SK-N-SH (cell line): Measurements from ENCODE around the gene PLTP. TPM values are rescaled to one million over a fixed set of nuclear protein-coding genes. Genes with fewer than 3 reads are reported as not detected.
A peak's percentile ranks its signal among the peaks of the same experiment; 100 is the strongest.

ENCODE experiments used
- CTCF ChIA-PET: fragments of 300-600, 350-600 bp; formaldehyde crosslinking; extraction: SDS; loops from one replicate; lab custom pipeline; 2021; lab: Yijun Ruan, JAX
- POLR2A ChIA-PET: fragments of 350-600 bp; sonication (Branson Sonifier 250); formaldehyde crosslinking; extraction: SDS; loops from one replicate; lab custom pipeline; 2020; ENCODE audit warnings: antibody characterized with exemption, inconsistent platforms; lab: Yijun Ruan, JAX
- DNase-seq: peaks from one replicate; pipeline ENCODE4 v3.0.0; 2012
- H2AFZ ChIP-seq: fragments of 200-600 bp; sonication (generic); 2 replicates; pipeline ENCODE4 v1.8.1; 2016; ENCODE audit warnings: antibody characterized with exemption, mild to moderate bottlenecking, low read depth
- H3F3A ChIP-seq: fragments of 200-600 bp; sonication (generic); replicated peaks from 2 replicates; pipeline ENCODE3; 2016; ENCODE audit warnings: antibody characterized with exemption, mild to moderate bottlenecking; ENCODE audit not compliant: insufficient read depth
- H3K27ac ChIP-seq, 2 experiments: fragments of 200-500 bp in 1 of 2; fragments of 200-600 bp in 1 of 2; sonication (Bioruptor generic) in 1 of 2; sonication (generic), shearing (Covaris generic) in 1 of 2; 2 replicates each; pipeline versions ENCODE4 v1.5.1 to v1.6.1; 2014 to 2016; ENCODE audit warnings: low read depth in 2 of 2, inconsistent platforms in 1 of 2, low read length in 1 of 2, mild to moderate bottlenecking in 1 of 2, mixed read lengths in 1 of 2
- H3K27me3 ChIP-seq: fragments of 200-600 bp; sonication (generic), shearing (Covaris generic); 2 replicates; pipeline ENCODE4 v1.6.1; 2016; ENCODE audit warnings: mixed run types; ENCODE audit not compliant: insufficient read depth
- H3K36me3 ChIP-seq, 2 experiments: fragments of 200-500 bp in 1 of 2; fragments of 200-600 bp in 1 of 2; sonication (Bioruptor generic) in 1 of 2; sonication (generic) in 1 of 2; replicated peaks in 1 of 2; 2 replicates each; pipeline versions ENCODE3 to v1.5.1; 2014 to 2016; ENCODE audit warnings: low read length in 1 of 2, mild to moderate bottlenecking in 1 of 2; ENCODE audit not compliant: insufficient read depth in 2 of 2, control insufficient read depth in 1 of 2
- H3K4me1 ChIP-seq, 2 experiments: fragments of 200-500 bp in 1 of 2; fragments of 200-600 bp in 1 of 2; sonication (Bioruptor generic) in 1 of 2; sonication (generic), shearing (Covaris generic) in 1 of 2; 2 replicates each; pipeline versions ENCODE4 v1.5.1 to v1.6.1; 2014 to 2016; ENCODE audit warnings: low read depth in 1 of 2, low read length in 1 of 2, mixed run types in 1 of 2; ENCODE audit not compliant: insufficient read depth in 2 of 2, control insufficient read depth in 1 of 2
- H3K4me2 ChIP-seq: fragments of 200-600 bp; sonication (generic), shearing (Covaris generic); 2 replicates; pipeline ENCODE4 v1.6.1; 2017; ENCODE audit warnings: mixed run types
- H3K4me3 ChIP-seq, 2 experiments: fragments of 200-500 bp in 1 of 2; fragments of 200-600 bp in 1 of 2; sonication (Bioruptor generic) in 1 of 2; sonication (generic), shearing (Covaris generic) in 1 of 2; 2 replicates each; pipeline versions ENCODE4 v1.5.1 to v1.8.1; 2014 to 2016; ENCODE audit warnings: low read depth in 2 of 2, inconsistent platforms in 1 of 2, low read length in 1 of 2, mild to moderate bottlenecking in 1 of 2, mixed read lengths in 1 of 2, moderate library complexity in 1 of 2
- H3K79me2 ChIP-seq: fragments of 200-600 bp; sonication (generic); 2 replicates; pipeline ENCODE4 v1.8.1; 2017; ENCODE audit warnings: mild to moderate bottlenecking; ENCODE audit not compliant: insufficient read depth
- H3K9ac ChIP-seq: fragments of 200-600 bp; sonication (generic); 2 replicates; pipeline ENCODE4 v1.6.1; 2017; ENCODE audit warnings: mixed run types
- H3K9me2 ChIP-seq: fragments of 200-600 bp; sonication (generic); 2 replicates; pipeline ENCODE4 v1.6.1; 2017; ENCODE audit warnings: mixed run types
- H3K9me3 ChIP-seq: fragments of 200-600 bp; sonication (generic); 2 replicates; pipeline ENCODE4 v1.6.1; 2017; ENCODE audit warnings: mixed run types, mild to moderate bottlenecking, moderate library complexity
- H4K20me1 ChIP-seq: fragments of 200-600 bp; sonication (generic); 2 replicates; pipeline ENCODE4 v1.6.1; 2017; ENCODE audit warnings: mild to moderate bottlenecking, mixed run types; ENCODE audit not compliant: insufficient read depth
- CTCF ChIP-seq: fragments of 200-600 bp; sonication (generic); IDR thresholded peaks from 2 replicates; pipeline ENCODE4 v1.6.1; 2017; ENCODE audit warnings: antibody characterized with exemption, mild to moderate bottlenecking, moderate library complexity
- EZH2phosphoT487 ChIP-seq: fragments of 200-600 bp; sonication (generic); IDR thresholded peaks from 2 replicates; pipeline ENCODE4 v1.6.1; 2017; ENCODE audit warnings: low read depth, mixed run types, mild to moderate bottlenecking, antibody characterized with exemption, moderate library complexity, borderline replicate concordance
- FOXJ3 ChIP-seq: sonication (generic); formaldehyde crosslinking; IDR thresholded peaks from 2 replicates; pipeline ENCODE4 v1.5.1; 2020; ENCODE audit warnings: mild to moderate bottlenecking, missing genetic modification reagents
- GABPA ChIP-seq: IDR thresholded peaks from 2 replicates; pipeline ENCODE4 v1.4.0; 2012; ENCODE audit warnings: low read depth, mild to moderate bottlenecking
- IRF3 ChIP-seq: fragments of 150-350 bp; IDR thresholded peaks from 2 replicates; pipeline ENCODE4 v1.6.1; 2016; ENCODE audit warnings: mild to moderate bottlenecking, low read depth, low read length
- JUND ChIP-seq: IDR thresholded peaks from 2 replicates; pipeline ENCODE4 v1.4.0; 2012
- NFIC ChIP-seq: IDR thresholded peaks from 2 replicates; pipeline ENCODE4 v1.4.0; 2012; ENCODE audit warnings: borderline replicate concordance
- RCOR1 ChIP-seq: fragments of 150-350 bp; IDR thresholded peaks from 2 replicates; pipeline ENCODE4 v1.6.1; 2017; ENCODE audit warnings: antibody characterized with exemption, low read length
- RXRA ChIP-seq: IDR thresholded peaks from 2 replicates; pipeline ENCODE4 v1.4.0; 2012; ENCODE audit warnings: low read depth, mild to moderate bottlenecking, borderline replicate concordance
- SMC3 ChIP-seq: IDR thresholded peaks from 2 replicates; pipeline ENCODE4 v1.6.1; 2012; ENCODE audit warnings: low read depth, low read length, improper control_type of control experiment
- TAF1 ChIP-seq: IDR thresholded peaks from 2 replicates; pipeline ENCODE4 v1.6.1; 2012; ENCODE audit warnings: low read depth, mild to moderate bottlenecking, low read length, moderate library complexity, borderline replicate concordance
- TCF12 ChIP-seq: IDR thresholded peaks from 2 replicates; pipeline ENCODE4 v1.4.0; 2012
- TEAD4 ChIP-seq: IDR thresholded peaks from 2 replicates; pipeline ENCODE4 v1.4.0; 2012; ENCODE audit warnings: mild to moderate bottlenecking, borderline replicate concordance; ENCODE audit not compliant: insufficient read depth
- USF1 ChIP-seq: IDR thresholded peaks from 2 replicates; pipeline ENCODE4 v1.4.0; 2012; ENCODE audit warnings: low read depth, borderline replicate concordance
- YY1 ChIP-seq: IDR thresholded peaks from 2 replicates; pipeline ENCODE4 v1.4.0; 2012; ENCODE audit warnings: low read depth, mild to moderate bottlenecking
- ZBTB33 ChIP-seq: IDR thresholded peaks from 2 replicates; pipeline ENCODE4 v1.4.0; 2012; ENCODE audit warnings: low read depth, borderline replicate concordance
- WGBS: methylation state at CpG from one replicate; pipeline ENCODE4 v1.1.6; 2017; ENCODE audit warnings: low lambda C conversion rate; 5-methylcytosine and 5-hydroxymethylcytosine counted together
- polyA plus RNA-seq, 3 experiments: library from polyadenylated mRNA; depleted of rRNA; stranded (reverse); fragments of >200 nt; gene quantifications; 2 replicates each; pipeline ENCODE4 v1.2.3, GENCODE V29; 2012
- TF ChIP-seq, protein P1 (sequence below): IDR thresholded peaks from 2 replicates; pipeline ENCODE4 v1.4.0; 2012; ENCODE audit warnings: low read depth

Gene PLTP
- polyA plus RNA-seq, 1 of the 3 experiments (the other 2 are of a cell fraction), result 154 TPM

GRCh38 chr20:45935416-45936046 is 23.6 kb upstream of the PLTP start:
- CTCF ChIA-PET, result interaction anchor here (1.0 to 3.4 kb wide), 7 partner anchors 16 to 137 kb away, joined by 3 to 20 read pairs (median 3); no protein-coding TSS in a partner anchor
- Histone ChIP-seq H3K9ac (peak overlapping the region; percentile 81), H3K36me3 (peaks cover 33 to 39% of the 10 kb centered on the region in 2 experiments), H3K9me2 (no peaks in the 10 kb centered on the region), H3K4me2 (peak overlapping the region; percentile 67), H3K9me3 (no peaks in the 10 kb centered on the region), H2AFZ (no peak overlapping the region), H3K79me2 (peaks cover 71% of the 10 kb centered on the region), H3K27me3 (no peaks in the 10 kb centered on the region), H3K4me1 (peaks cover 10 to 26% of the 10 kb centered on the region in 2 experiments; a peak in 3 of 4 replicates), H3K4me3 (peak overlapping the region; percentile 63 to 85), H3F3A (peaks cover 11% of the 10 kb centered on the region), H4K20me1 (peaks cover 20% of the 10 kb centered on the region; the same call in 1 of the 2 replicates), H3K27ac (peak overlapping the region; percentile 78 to 79)
- peak; percentile 23 for DNase-seq
- WGBS, result 13% methylated on average over 21 of the region's 21 CpGs
- TF ChIP-seq, protein P1, sequence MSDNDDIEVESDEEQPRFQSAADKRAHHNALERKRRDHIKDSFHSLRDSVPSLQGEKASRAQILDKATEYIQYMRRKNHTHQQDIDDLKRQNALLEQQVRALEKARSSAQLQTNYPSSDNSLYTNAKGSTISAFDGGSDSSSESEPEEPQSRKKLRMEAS, result 0 out of 2 replicates have a peak, but pooled peaks have one; percentile 15
- TF ChIP-seq ZBTB33 (no peak), FOXJ3 (CRISPR knock-in tag) (no peak), GABPA (peak; percentile 40)
- POLR2A ChIA-PET, result interaction anchor here (1.0 to 4.4 kb wide), 11 partner anchors 10 to 429 kb away, joined by 3 to 46 read pairs (median 10); partner anchors contain the start of genes CTSA, NEURL2, PLTP and ZSWIM1

DNA sequence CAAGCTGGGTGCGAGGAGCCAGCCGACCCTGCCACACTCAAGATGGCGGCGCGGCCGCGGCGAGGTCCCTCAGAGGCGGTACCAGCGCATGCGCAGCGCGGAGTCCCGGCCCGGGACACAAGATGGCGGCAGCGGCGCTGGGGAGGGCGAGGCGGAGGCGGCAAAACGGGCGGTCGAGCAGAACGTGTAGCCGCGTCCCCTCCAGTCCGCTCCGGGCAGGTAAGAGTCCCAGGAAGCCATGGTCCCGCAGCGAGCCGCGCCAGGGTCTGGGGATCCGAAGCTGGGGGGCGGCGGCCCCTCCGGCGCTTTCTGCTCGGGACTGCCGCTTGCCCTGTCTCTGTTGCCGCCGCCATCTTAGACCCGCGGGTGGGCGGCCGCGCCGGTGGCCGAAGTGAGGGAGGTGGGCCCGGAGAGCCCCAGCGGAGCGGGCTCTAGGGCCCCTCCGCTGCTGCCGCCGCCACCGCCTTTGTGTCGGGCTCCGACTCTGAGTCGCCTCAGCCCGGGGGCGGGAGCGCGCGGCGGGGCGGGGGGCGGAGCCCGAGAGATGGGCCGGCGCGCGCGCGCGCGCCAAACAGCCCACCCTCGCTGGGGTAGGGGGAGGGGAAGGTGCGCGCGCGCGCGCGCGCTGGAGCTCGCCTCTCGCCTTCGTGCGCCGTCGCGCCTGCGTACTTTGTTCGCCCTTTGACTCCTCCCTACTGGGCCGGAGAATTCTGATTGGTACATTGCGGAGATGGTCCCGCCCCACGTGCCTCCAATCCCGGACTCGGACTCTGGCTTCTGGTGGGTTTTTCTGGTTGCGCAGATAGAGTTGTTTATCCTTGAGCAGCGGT is 22.8 kb upstream of the PLTP start, which contains the start of gene PCIF1:
PCIF1 (plus strand) TSS at position 98 of the 830 bp plus-strand sequence. CDS start 4,317 bp downstream, outside the sequence.
- Histone ChIP-seq H3K27ac (peak within 1 kb of the TSS; percentile 98), H3K9me3 (no peaks in the 10 kb centered on the region), H3K9ac (peak within 1 kb of the TSS; percentile 100), H3K4me1 (peaks cover 10 to 26% of the 10 kb centered on the region in 2 experiments; a peak in 3 of 4 replicates), H3K4me3 (peak within 1 kb of the TSS; percentile 85 to 89), H3K79me2 (peaks cover 71% of the 10 kb centered on the region), H3K36me3 (peaks cover 25 to 33% of the 10 kb centered on the region in 2 experiments), H3K9me2 (no peaks in the 10 kb centered on the region), H3K27me3 (no peaks in the 10 kb centered on the region), H3K4me2 (peak within 1 kb of the TSS; percentile 89), H4K20me1 (peaks cover 20% of the 10 kb centered on the region; the same call in 1 of the 2 replicates), H2AFZ (no peak within 1 kb of the TSS), H3F3A (peaks cover 11% of the 10 kb centered on the region)
- DNase-seq, result peak; percentile 98
- 0% methylated on average over 21 of the region's 102 CpGs for WGBS
- CTCF ChIA-PET, result interaction anchor here (0.6 to 3.4 kb wide), 12 partner anchors 9 to 143 kb away, joined by 3 to 20 read pairs (median 4); partner anchors contain the start of genes CTSA, DNTTIP1, NEURL2 and WFDC3
- POLR2A ChIA-PET, result interaction anchor here (1.0 to 4.4 kb wide), 14 partner anchors 10 to 429 kb away, joined by 3 to 46 read pairs (median 7); partner anchors contain the start of genes CTSA, NEURL2, PLTP and ZSWIM1
- no peak for TF ChIP-seq CTCF
- TF ChIP-seq TCF12, result no peak
- no peak for TF ChIP-seq IRF3
- TF ChIP-seq SMC3, result no peak
- peak; percentile 100 for TF ChIP-seq YY1
- no peak for TF ChIP-seq NFIC
- no peak for TF ChIP-seq RXRA
- TF ChIP-seq RCOR1, result no peak
- TF ChIP-seq TAF1, result peak; percentile 98
- peak; percentile 35; the same call in 1 of the 2 replicates for TF ChIP-seq TEAD4
- TF ChIP-seq USF1, result peak; percentile 78
- no peak for TF ChIP-seq JUND
- TF ChIP-seq EZH2phosphoT487, result no peak
